ENCODE data around the gene GNAZ. TPM values are rescaled to one million over a fixed set of nuclear protein-coding genes. Genes with fewer than 3 reads are reported as not detected.

The GNAZ gene
- total RNA-seq, 1 donor from 2014 or later: 2.9 TPM

- H3K36me3 ChIP-seq: no peaks in the 10 kb centered on the region
- H3K4me1 ChIP-seq: peaks cover 23% of the 10 kb centered on the region
- DNase-seq: no peak
- TF ChIP-seq, protein P1, sequence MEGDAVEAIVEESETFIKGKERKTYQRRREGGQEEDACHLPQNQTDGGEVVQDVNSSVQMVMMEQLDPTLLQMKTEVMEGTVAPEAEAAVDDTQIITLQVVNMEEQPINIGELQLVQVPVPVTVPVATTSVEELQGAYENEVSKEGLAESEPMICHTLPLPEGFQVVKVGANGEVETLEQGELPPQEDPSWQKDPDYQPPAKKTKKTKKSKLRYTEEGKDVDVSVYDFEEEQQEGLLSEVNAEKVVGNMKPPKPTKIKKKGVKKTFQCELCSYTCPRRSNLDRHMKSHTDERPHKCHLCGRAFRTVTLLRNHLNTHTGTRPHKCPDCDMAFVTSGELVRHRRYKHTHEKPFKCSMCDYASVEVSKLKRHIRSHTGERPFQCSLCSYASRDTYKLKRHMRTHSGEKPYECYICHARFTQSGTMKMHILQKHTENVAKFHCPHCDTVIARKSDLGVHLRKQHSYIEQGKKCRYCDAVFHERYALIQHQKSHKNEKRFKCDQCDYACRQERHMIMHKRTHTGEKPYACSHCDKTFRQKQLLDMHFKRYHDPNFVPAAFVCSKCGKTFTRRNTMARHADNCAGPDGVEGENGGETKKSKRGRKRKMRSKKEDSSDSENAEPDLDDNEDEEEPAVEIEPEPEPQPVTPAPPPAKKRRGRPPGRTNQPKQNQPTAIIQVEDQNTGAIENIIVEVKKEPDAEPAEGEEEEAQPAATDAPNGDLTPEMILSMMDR (IDR thresholded peaks at IDR 0.05; ENCODE audit: borderline replicate concordance): no peak
- H3K27me3 ChIP-seq (ENCODE audit: low read depth): no peaks in the 10 kb centered on the region
- no peak overlapping the region for H3K27ac ChIP-seq (replicated peaks)
- no peak overlapping the region for H3K4me3 ChIP-seq
- intact Hi-C loops (cut with micrococcal nuclease): no loop called here
- H3K9me3 ChIP-seq (replicated peaks): no peaks in the 10 kb centered on the region
These were observed 5.8 kb upstream of the GNAZ start for GRCh38 chr22:23064381-23065068.

GRCh38 chr22:23065069-23065451 is 5.3 kb upstream of the GNAZ start:
- no peak for DNase-seq
- H3K4me3 ChIP-seq: no peak overlapping the region
- no peaks in the 10 kb centered on the region for H3K27me3 ChIP-seq (ENCODE audit: low read depth)
- H3K9me3 ChIP-seq (replicated peaks): no peaks in the 10 kb centered on the region
- TF ChIP-seq, protein P1 (IDR thresholded peaks at IDR 0.05; ENCODE audit: borderline replicate concordance): no peak
- peaks cover 27% of the 10 kb centered on the region for H3K4me1 ChIP-seq
- H3K27ac ChIP-seq (replicated peaks): no peak overlapping the region
- intact Hi-C loops (cut with micrococcal nuclease): no loop called here
- no peaks in the 10 kb centered on the region for H3K36me3 ChIP-seq

DNA sequence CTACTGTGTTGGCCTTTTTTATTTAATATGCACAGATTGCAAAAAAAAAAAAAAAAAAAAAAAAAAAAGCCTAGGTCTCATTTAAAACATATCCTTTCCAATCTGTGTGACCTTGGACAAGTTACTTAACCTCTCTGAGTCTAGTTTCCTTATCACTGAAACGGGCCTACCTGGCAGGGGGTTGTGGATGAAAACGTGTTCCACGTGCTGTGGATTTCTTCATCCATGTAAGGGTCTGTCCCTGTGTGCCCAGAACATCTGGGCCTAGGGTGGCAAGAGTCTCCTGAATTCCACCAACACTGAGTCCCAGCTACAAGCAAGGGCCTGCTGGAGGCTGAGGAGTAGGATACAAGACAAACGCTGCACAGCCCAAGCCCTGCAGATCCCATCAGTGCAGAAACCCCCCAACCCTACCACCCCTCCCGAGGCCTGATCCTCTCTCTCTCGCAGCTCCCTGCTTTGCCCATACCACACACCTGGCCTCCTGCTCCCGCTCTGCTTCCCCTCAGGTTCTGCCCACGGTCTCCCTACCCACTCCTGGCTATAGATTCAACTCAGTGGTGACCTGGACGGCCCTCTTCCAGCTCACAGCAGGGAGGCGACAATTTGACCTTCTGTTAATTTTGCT is 4.7 kb upstream of the GNAZ start:
- Histone ChIP-seq H3K27ac (replicated peaks) (no peak overlapping the region), H3K4me1 (peaks cover 30% of the 10 kb centered on the region), H3K9me3 (replicated peaks) (no peaks in the 10 kb centered on the region), H3K4me3 (no peak overlapping the region), H3K36me3 (no peaks in the 10 kb centered on the region), H3K27me3 (ENCODE audit: low read depth) (no peaks in the 10 kb centered on the region)
- TF ChIP-seq, protein P1 (IDR thresholded peaks at IDR 0.05; ENCODE audit: borderline replicate concordance): no peak
- DNase-seq: no peak
- intact Hi-C loops (cut with micrococcal nuclease): no loop called here

DNA sequence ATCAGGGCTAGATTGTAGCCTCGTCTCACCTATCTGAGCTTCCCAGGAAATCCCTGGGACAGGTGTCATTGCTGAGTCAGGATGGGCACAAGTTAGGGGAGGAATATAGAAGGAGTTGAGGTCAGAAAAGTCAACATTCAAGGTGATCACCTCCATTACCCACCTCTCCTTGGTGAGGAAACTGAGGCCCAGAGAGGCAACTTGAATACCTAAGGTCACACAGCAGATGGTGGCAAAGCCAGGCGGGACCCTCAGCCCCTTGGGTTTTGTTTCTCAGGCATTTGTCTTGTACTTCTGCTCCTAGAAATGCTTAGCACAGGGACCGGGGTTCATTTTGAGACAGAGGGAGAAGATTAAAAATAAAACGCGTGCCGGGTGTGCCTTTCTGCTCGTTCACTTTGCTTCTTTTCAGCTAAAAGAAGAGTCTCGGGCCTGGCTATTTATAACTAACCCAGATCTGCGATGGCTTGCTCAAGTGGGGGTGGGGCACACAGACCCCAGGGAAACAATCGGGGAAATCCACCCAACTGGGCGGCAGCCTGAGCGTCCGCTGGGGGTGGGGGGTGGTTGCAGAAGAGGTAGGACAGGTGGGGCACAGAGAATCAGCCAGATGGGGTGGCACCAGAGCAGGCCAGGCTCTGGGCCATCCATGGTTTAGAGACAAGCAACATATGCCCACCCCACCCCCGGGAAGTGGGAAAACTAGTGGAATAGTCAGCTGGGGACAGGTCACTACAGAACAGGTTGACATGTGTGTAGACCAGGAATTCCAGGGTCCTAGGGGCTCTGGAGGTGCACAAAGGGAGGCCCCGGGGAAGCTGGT is 3.9 kb upstream of the GNAZ start:
- TF ChIP-seq, protein P1 (IDR thresholded peaks at IDR 0.05; ENCODE audit: borderline replicate concordance): no peak
- intact Hi-C loops (cut with micrococcal nuclease): no loop called here
- H3K27me3 ChIP-seq (ENCODE audit: low read depth): no peaks in the 10 kb centered on the region
- no peaks in the 10 kb centered on the region for H3K36me3 ChIP-seq
- DNase-seq: no peak
- no peaks in the 10 kb centered on the region for H3K9me3 ChIP-seq (replicated peaks)
- H3K4me3 ChIP-seq: no peak overlapping the region
- H3K4me1 ChIP-seq: peaks cover 36% of the 10 kb centered on the region
- H3K27ac ChIP-seq (replicated peaks): no peak overlapping the region

- intact Hi-C loops (cut with micrococcal nuclease): no loop called here
- TF ChIP-seq, protein P1 (IDR thresholded peaks at IDR 0.05; ENCODE audit: borderline replicate concordance): no peak
- Histone ChIP-seq H3K4me1 (peaks cover 36% of the 10 kb centered on the region), H3K4me3 (no peak overlapping the region), H3K27me3 (ENCODE audit: low read depth) (no peaks in the 10 kb centered on the region), H3K9me3 (replicated peaks) (no peaks in the 10 kb centered on the region), H3K36me3 (no peaks in the 10 kb centered on the region), H3K27ac (replicated peaks) (peak overlapping the region; percentile 38)
- DNase-seq: no peak
These were observed 3.2 kb upstream of the GNAZ start for GRCh38 chr22:23067023-23067650.
